ENCODE data around the gene SCT.

DNA sequence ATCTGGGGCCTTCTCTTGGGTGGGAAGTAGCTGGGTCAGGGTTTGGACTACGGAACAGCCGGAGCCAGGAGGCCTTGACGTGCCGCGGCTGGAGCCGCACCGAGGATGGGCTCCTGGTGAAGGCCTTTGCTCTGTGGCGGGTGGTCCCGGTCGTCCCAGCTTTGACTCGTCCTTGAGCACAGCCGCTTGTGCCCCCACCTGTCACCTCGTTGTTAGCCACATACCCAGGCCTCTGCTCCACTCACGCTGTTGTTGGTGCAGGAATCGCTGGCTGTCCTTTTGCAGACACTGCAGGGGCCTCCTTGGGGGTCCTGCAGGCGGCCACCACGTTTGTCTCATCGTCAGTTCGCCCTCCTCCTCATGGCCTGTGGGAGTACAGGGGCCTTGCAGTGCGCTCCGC lies 33.6 kb downstream of the SCT start:
- TF ChIP-seq POLR2AphosphoS5 (IDR thresholded peaks at IDR 0.05; ENCODE audit: low read depth, low read length) (no peak), TAF1 (IDR thresholded peaks at IDR 0.05; ENCODE audit: borderline replicate concordance, insufficient read depth, low read length) (no peak)
- TF ChIP-seq, protein P1, sequence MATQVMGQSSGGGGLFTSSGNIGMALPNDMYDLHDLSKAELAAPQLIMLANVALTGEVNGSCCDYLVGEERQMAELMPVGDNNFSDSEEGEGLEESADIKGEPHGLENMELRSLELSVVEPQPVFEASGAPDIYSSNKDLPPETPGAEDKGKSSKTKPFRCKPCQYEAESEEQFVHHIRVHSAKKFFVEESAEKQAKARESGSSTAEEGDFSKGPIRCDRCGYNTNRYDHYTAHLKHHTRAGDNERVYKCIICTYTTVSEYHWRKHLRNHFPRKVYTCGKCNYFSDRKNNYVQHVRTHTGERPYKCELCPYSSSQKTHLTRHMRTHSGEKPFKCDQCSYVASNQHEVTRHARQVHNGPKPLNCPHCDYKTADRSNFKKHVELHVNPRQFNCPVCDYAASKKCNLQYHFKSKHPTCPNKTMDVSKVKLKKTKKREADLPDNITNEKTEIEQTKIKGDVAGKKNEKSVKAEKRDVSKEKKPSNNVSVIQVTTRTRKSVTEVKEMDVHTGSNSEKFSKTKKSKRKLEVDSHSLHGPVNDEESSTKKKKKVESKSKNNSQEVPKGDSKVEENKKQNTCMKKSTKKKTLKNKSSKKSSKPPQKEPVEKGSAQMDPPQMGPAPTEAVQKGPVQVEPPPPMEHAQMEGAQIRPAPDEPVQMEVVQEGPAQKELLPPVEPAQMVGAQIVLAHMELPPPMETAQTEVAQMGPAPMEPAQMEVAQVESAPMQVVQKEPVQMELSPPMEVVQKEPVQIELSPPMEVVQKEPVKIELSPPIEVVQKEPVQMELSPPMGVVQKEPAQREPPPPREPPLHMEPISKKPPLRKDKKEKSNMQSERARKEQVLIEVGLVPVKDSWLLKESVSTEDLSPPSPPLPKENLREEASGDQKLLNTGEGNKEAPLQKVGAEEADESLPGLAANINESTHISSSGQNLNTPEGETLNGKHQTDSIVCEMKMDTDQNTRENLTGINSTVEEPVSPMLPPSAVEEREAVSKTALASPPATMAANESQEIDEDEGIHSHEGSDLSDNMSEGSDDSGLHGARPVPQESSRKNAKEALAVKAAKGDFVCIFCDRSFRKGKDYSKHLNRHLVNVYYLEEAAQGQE (IDR thresholded peaks at IDR 0.05; ENCODE audit: insufficient read depth in 1 of 2, low read depth in 2 of 2, low read length in 2 of 2) = no peak
